ENCODE measurements around the gene PRKCQ.

PRKCQ gene

DNA sequence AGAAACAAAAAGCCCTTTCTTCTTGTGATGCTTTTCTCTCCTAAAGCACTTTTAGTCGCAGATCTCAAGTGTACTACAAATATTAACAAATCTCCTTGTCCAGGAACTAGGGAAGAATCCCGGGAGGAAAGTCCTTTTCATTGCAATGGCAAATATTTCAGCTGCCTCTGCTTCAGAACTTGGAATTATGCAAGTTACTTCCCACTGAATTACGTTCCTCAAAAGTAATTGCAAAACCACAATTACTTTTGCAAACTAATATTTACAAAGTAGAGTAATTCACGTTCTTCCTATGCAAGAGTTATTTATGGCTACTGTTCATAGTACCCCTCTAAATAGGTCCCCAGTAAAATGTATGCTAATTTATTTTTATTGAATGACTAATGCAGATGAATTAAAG is 14.5 kb downstream of the PRKCQ start:
- DNase-seq: peak; percentile 47

DNA sequence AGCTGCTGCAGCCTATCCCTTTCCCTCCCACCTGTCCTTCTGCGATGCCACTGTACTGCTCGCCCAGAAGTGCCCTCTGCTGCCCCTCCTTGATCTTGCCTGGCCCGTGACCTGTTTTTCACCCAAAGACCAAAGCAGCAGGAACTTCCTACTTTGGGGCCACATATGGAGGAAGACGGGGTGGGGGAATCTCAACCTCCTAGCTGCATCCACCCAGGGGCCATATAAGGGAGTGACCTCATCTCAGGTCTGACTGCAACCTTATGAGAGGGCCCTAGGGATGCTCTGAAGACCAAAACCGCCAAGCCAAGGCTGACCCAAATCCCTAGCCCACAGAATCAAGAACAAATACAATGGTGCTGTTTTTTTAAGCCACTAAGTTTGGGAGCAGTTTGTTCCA is 15.7 kb downstream of the PRKCQ start:
- no peak for DNase-seq

DNA sequence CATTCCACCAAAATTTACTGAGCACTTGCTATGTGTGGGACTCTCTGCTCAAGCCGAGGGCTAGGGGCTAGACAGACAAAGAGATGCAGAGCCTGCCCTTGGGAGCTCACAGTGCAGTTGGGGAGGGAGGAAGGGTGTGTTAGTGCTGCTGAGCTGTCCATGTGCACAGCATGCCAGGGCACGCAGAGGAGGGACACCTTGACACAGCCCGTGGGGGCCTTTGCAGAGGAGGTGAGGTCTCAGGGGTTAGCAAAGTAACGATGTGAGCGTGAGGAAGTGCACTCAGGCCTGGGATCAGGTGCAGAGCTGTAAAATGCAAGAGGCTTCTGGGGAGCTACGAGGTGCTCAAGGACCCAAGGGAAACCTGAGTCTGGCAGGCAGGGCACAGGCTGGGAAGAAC is 16.3 kb downstream of the PRKCQ start:
- no peak for DNase-seq

DNA sequence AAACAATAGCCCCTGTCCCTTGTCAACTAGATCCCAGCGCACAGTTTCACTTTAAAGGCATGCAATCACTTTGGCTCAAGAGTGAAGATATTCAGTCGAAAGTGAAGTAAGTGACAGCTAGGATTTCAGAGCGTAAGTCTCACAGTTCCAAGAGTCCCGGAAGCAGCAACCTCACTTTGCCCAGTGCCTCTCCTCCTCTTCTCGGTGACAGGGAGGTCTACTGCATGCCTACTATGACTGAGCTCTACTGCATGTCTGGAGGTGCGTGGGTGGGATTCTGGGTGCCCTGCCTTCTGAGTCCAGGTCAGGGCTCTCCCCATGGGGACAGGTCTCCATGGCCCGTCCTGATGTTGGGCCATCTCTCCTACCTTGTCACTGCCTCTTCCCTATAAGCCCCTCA is 17.0 kb downstream of the PRKCQ start:
- DNase-seq: peak; percentile 25

DNA sequence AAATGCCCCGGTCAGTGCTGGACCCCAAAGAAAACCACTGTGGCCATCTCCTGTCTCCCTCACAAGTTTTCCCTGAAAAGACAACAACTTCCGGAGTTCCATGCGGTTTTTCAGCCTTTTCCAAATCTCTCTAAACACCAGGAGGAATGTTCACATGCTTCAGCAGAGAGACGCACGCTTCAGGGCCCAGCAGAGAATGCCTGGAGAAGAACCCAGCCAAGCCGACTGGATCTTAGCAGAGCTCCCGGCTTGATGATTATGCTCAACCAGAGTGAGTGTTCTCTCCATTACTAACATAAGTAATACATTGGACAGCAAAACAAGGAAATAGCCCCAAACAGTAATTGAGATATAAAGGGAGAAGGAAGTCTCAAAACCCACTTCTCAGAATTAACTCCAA is 17.9 kb downstream of the PRKCQ start:
- DNase-seq: no peak

DNA sequence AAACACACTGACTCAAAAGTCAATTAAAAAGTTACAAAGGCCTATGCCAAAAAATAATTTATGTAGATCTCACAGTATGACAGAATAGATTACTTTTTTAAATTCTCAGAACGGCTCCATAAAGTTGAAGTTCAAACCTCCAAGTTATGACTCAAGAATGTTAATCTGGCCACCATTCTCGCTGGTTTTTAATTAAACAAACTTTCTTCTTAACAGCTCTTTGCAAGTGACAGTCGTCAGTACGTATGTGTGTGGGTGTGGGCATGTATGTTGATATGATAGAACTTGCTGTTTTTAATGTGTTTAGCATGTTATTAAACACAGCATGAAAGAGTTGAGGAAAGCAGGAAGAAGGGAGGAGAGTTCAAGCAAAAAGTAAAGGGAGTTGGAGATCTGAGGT is 18.5 kb downstream of the PRKCQ start:
- no peak for DNase-seq

GRCh38 chr10:6558759-6559461 is 21.2 kb downstream of the PRKCQ start:
- DNase-seq: no peak

- DNase-seq: no peak
Measured at GRCh38 chr10:6558272-6558671, 21.8 kb downstream of the PRKCQ start.

DNA sequence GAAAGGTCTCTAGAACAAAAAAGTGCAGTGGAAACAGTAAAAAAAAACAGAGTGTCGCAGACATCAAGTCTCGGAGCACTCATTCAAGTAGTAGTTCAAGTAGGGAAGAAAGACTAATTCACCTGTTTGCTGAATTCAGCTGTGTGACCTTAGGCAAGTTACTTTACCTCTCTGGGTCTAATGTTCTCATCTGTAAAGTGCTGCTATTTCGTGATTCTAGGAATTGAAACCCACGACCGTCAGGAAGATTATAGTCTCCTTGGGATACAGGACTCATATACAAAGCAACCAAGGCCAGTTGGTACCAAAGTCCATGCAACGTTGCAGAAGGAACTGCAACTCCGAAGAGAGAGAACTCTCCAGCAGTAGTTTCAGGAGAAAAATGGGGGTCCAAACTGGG is 26.1 kb downstream of the PRKCQ start:
- no peak for DNase-seq

GRCh38 chr10:6543431-6544005 is 36.6 kb downstream of the PRKCQ start:
- no peak for DNase-seq

- no peak for DNase-seq
Measured at GRCh38 chr10:6542999-6543430, 37.1 kb downstream of the PRKCQ start.

- DNase-seq: no peak
Measured at GRCh38 chr10:6539833-6540232, 40.2 kb downstream of the PRKCQ start.

- peak; percentile 58 for DNase-seq
Measured at GRCh38 chr10:6537770-6538169, 42.3 kb downstream of the PRKCQ start.

- no peak for DNase-seq
Measured at GRCh38 chr10:6536102-6536501, 44.0 kb downstream of the PRKCQ start.

DNA sequence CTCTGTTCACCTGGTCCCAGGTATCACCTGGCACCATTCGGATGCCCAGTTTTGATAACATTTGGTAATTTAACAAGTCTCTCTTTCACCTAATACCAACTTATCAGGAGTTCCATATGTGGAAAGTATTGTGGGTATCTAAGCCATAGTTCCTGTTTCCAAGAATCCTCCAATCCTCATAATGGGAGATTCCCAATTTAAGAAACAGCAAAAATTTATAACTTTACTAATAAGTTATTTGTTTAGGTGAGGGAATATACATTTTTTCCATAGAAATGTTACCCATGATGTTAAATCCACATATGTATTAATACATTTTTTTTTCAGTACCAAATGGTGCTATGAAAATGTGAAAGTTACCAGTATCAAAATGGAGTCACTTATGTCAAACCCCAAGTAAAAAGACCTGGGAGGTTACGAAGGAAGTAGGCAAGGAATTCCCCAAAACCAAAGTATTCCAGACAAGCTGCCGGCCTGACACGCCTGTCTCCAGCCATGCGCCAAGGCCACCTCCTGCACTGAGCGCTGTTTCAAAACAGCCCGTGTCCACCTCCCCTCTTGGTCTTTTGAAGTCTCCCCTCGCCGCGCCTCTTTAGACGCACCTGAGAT is 44.8 kb downstream of the PRKCQ start:
- DNase-seq: peak; percentile 23

GRCh38 chr10:6532321-6532720 is 47.8 kb downstream of the PRKCQ start:
- no peak for DNase-seq

DNA sequence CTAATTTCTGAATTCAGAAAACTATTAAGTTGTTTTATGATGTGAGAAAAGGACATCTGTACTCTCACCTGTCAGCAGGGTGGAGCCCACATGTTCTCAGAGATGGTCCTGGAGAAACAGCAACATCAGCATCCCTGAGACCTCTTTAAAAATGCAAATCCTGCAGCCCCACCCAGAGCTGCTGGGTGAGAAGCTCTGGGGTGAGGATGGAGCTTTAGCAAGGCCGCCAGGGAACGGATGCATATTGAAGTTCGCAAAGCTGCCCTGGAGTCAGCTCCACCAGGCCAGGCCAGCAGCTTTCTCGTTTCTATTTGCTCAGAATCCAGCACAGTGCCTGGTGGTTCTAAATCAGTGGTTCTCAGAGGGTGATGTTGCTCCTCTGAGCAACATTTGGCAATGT is 49.1 kb downstream of the PRKCQ start:
- no peak for DNase-seq

DNA sequence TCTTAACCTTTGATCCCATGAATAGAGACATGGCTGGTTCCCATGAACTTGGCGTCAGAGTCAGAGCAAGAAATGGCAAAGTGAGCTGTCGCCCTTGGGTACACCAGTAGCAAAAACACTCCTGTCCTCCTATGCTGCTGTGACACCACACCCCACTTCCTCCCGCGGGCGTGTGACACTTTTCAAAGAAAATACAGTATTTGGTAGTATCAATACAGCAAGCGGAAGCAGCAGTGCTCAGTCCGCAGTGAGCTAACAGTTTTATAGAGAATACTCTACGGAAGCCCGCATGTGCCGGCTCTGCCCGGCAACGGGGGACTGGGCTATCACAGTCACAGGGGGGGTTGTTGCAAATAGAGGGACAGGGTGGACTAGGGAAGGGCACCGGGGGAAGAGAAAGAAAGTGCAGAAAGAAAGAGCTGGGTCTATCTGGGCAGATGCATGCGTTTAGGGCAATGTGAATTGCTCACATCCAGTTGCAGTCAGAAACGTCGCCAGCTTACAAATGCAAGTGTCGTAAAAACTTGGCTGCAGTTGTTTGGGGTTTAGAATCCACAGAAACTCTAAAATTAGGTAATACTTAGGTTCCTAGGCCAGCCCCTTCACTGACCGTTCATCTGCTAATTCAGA is 49.8 kb downstream of the PRKCQ start:
- DNase-seq: no peak

GRCh38 chr10:6528198-6528950 is 51.7 kb downstream of the PRKCQ start:
- DNase-seq: no peak

DNA sequence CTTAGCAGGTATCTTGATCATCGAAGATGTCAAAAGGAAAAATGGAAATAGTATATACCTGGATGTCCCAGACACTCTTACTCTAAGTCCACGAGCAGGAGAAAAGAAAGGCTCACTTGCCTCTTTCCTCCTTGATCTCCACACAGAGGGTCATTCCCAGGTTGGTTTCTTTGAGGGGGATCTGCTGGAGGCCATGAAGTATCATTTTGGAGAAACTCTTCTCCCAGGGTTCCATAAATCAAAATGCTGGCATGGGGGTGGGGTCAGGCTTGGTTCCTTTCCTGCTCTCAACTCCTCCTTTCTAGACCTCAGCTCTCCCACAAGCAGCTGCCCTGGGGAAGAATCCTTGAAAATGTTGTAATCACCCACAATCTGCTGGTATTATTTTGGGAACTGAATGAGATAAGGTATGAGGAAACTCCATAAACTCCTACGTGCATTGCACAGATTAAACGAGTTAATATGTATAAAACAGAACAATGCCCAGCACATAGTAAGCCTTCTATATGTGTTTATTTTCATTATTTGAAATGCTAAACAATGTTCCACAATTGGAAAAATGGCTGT is 54.4 kb downstream of the PRKCQ start:
- no peak for DNase-seq

DNA sequence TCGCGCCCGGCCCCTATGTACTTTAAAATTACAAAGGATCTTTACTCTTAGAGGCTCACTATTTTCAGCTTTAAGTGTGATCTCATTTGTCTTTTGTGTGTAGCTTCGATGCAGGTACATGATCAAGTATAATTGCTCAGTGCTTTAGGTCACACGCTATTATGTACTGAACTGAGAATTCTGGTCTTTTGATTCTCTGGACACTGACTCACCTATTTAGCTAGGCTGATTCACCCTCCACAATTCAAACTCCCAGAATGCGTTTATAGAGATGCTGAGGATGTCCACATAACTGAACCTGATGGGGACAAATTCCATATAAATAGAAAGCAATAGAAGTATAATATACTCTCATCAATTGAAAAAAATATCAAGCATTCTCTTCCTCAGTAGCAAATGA is 57.8 kb downstream of the PRKCQ start:
- no peak for DNase-seq

- no peak for DNase-seq
Measured at GRCh38 chr10:6520138-6520537, 59.9 kb downstream of the PRKCQ start.

Measured in suppressor macrophage treated with lipopolysaccharide for 4 hours (primary cell).